Measurements from ENCODE around the gene PTTG1IP.

Gene PTTG1IP

DNA sequence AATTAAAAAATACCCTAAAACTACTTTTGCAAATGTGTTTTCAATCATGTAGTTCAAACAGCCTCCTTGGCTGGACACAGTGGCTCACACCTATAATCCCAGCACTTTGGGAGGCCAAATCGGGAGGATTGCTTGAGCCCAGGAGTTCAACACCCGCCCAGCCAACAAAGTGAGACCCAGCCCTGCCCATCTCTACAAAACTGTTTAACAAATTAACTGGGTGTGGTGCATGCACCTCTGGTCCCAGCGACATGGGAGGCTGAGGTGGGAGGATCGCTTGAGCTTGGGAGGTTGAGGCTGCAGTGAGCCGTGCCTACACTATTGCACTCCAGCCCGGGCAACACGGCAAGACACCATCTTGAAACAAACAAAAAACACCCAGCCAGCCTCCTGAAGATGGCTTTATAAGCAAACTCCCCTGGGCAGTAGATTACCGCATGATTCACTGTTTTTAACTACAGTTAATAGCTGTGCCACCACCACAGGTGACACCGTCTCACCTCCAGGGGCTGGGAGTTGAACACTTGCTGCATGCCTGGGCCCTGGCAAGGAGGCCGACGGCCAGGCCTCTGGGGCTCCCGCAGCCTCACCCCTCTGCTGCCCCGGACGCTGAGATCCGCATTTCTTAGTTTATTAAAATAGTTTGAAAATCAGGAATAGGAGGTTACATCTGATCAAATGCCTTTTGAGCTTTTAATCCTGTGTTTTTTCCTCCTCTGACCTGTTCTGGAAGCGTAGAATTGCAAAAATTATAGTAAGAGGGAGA, 16.2 kb downstream of the PTTG1IP start:
- no peak for DNase-seq (ENCODE audit: low read depth)
- TF ChIP-seq, protein P1, sequence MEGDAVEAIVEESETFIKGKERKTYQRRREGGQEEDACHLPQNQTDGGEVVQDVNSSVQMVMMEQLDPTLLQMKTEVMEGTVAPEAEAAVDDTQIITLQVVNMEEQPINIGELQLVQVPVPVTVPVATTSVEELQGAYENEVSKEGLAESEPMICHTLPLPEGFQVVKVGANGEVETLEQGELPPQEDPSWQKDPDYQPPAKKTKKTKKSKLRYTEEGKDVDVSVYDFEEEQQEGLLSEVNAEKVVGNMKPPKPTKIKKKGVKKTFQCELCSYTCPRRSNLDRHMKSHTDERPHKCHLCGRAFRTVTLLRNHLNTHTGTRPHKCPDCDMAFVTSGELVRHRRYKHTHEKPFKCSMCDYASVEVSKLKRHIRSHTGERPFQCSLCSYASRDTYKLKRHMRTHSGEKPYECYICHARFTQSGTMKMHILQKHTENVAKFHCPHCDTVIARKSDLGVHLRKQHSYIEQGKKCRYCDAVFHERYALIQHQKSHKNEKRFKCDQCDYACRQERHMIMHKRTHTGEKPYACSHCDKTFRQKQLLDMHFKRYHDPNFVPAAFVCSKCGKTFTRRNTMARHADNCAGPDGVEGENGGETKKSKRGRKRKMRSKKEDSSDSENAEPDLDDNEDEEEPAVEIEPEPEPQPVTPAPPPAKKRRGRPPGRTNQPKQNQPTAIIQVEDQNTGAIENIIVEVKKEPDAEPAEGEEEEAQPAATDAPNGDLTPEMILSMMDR (IDR thresholded peaks at IDR 0.05; ENCODE audit: low read length, missing control alignments): no peak

DNA sequence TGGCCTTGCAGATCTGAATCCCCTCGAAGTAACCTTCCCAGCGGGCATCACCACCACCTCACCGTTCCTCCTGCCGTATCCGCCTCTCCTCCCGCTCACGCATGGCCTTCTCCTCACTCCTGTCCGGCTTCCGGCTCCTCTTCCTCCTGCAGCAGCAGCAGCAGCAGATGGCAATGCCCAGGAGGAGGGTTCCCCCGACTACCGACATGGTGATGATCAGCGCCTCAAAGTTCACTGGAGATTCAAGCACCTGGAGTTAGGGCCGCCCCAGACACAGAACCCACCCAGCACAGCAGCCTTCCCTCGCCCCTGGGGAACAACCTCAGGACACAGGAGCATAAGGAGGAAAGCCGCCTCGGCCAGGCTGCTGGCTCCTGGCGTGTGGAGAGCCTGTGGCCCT, 17.4 kb downstream of the PTTG1IP start:
- no peak overlapping the region for H3K4me3 ChIP-seq (replicated peaks; ENCODE audit: low read depth, low read length)
- TF ChIP-seq, protein P1 (IDR thresholded peaks at IDR 0.05; ENCODE audit: low read length, missing control alignments): no peak
- no peak for DNase-seq (ENCODE audit: low read depth)

More for the DNA sequence above, 16.2 kb downstream of the PTTG1IP start:
- no peak overlapping the region for H3K4me3 ChIP-seq (replicated peaks; ENCODE audit: low read depth, low read length)

DNA sequence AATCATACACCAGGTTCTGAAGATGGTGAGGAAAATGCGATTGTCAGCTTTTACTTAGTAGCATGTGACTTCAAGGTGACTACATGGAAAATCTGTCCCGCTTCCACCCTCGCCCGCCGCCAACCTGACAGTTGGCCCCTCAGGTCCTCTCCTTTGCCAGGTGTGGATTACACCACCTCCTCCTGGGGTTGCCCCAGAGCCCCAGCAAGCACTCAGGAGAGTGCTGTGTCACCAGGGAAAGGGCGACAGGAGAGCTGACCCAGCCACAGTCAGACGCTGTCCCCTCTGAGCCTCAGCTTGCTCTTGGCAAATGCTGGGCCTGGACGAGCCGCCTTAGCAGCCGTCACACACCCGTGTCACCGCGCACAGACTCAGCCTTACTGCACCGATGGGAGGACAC, 17.9 kb downstream of the PTTG1IP start:
- no peak overlapping the region for H3K4me3 ChIP-seq (replicated peaks; ENCODE audit: low read depth, low read length)
- DNase-seq (ENCODE audit: low read depth): no peak
- TF ChIP-seq, protein P1 (IDR thresholded peaks at IDR 0.05; ENCODE audit: low read length, missing control alignments): no peak

DNA sequence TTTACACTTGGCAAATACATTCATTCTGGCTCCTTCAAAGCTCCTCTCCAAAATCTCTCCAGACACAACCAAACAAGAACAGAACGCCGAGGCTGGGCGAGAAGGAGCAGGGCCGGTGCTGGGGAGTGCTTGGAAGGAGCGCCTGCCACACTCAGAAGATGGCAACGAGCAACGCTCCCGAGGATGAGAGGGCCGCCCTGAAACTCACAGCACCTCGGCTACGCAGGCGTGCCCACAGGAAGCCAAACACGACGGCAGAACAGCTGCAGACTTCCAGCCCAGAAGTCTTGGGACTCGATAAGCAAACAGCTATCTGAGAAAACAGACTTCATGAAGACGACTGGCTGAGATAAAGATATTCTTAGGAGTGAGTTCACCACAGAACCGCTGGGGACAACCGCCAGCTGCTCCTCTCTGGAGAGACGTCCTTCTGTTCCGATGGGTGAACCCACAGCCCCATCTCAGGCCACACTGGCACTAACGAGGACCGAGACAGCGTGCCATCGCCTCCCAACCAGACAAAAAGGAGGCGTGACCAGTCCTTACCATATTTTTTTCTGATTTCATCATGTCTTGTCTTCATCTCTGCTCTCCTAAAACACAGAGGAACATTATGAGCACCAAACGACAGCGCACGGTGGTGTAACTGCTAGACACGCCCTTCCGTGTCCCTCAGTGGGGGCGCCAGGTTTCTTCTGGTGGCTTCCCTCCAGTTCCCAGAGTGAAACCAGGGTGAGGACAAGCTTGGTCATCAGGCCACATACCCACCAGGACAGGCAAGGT, 18.6 kb downstream of the PTTG1IP start:
- DNase-seq (ENCODE audit: low read depth): no peak
- H3K4me3 ChIP-seq (replicated peaks; ENCODE audit: low read depth, low read length): no peak overlapping the region
- TF ChIP-seq, protein P1 (IDR thresholded peaks at IDR 0.05; ENCODE audit: low read length, missing control alignments): no peak

DNA sequence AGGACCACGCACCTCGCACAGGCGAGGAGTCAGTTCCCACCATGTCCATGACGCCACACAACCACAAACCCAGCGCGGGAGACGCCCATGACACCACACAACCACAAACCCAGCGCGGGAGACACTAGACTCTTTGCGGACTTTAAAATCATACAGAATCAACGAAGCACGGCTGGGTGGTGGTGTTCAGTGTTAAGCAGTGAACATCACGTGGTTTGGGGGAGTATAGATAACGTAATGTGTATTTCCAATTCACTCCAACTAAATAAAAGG, 19.2 kb downstream of the PTTG1IP start:
- TF ChIP-seq, protein P1 (IDR thresholded peaks at IDR 0.05; ENCODE audit: low read length, missing control alignments): no peak
- no peak overlapping the region for H3K4me3 ChIP-seq (replicated peaks; ENCODE audit: low read depth, low read length)
- DNase-seq (ENCODE audit: low read depth): no peak

DNA sequence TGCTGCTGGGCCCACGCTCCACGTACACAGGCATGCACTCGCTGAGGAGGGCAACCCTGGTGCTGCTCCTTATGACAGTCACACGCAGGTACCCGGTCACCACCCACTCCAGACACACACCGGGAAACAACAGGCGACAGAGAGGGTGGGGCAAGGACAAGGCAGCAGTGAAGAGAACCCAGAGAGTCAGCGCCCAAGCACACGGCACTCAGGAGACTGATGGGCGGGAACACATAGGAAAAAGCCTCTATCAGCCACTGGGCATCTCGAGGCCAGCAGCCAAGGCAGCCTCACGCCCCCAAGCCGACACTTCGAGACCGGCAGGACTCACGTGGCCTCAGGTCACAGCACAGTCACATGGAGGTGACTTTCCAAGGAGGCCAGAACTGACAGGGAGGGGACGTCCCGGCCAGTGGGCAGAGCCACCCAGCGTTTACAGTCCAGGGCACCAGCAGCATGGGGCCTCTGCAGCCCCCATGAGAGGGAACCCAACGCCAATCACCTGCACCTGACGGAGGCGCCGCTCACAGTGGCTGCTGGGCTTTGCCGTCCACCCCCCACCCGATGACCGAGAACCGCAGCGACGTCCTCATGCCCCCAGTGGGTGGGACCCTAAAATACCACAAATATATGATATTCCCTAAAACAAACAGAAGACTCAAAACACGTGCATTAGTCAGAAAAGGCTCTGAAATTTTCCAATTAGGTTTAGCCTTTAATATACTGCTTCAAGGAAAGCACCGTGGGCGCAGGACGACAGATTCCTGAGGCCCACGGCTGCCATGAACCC, 19.7 kb downstream of the PTTG1IP start:
- no peak overlapping the region for H3K4me3 ChIP-seq (replicated peaks; ENCODE audit: low read depth, low read length)
- DNase-seq (ENCODE audit: low read depth): no peak
- TF ChIP-seq, protein P1 (IDR thresholded peaks at IDR 0.05; ENCODE audit: low read length, missing control alignments): no peak
